Suprapubic skin (tissue), 4 donors: ENCODE measurements around the gene LRIG1. TPM values are rescaled to one million over a fixed set of nuclear protein-coding genes. Genes with fewer than 3 reads are reported as not detected.

ENCODE experiments used
- DNase-seq, 2 donors: peaks; one replicate each; pipeline ENCODE4 v3.0.0-alpha.2; 2019; ENCODE audit warnings: low spot score in 2 of 2
- H3K27ac ChIP-seq: fragments of 200-600 bp; sonication (generic); one replicate; pipeline ENCODE4 v1.5.1; 2019
- H3K27me3 ChIP-seq: fragments of 200-600 bp; sonication (generic); one replicate; pipeline ENCODE4 v1.5.1; 2019
- H3K36me3 ChIP-seq: fragments of 200-600 bp; sonication (generic); one replicate; pipeline ENCODE4 v1.5.1; 2019
- H3K4me1 ChIP-seq: fragments of 200-600 bp; sonication (generic); one replicate; pipeline ENCODE4 v1.5.1; 2019
- H3K4me3 ChIP-seq: fragments of 200-600 bp; sonication (generic); one replicate; pipeline ENCODE4 v1.5.1; 2019; ENCODE audit warnings: mild to moderate bottlenecking
- H3K9me3 ChIP-seq: fragments of 200-600 bp; sonication (generic); one replicate; pipeline ENCODE4 v1.5.1; 2019
- EP300 ChIP-seq: sonication (generic); formaldehyde crosslinking; IDR thresholded peaks from one replicate; pipeline ENCODE4 v1.6.1; 2017; ENCODE audit warnings: antibody characterized with exemption
- POLR2A ChIP-seq, 2 donors: fragments of 450-650 bp; IDR thresholded peaks; one replicate each; pipeline ENCODE4 v1.6.1; 2017; ENCODE audit warnings: antibody characterized with exemption in 2 of 2, mild to moderate bottlenecking in 2 of 2, moderate library complexity in 2 of 2
- POLR2AphosphoS5 ChIP-seq, 3 donors: sonication (generic); formaldehyde crosslinking; IDR thresholded peaks; one replicate each; pipeline ENCODE4 v1.6.1; 2017; ENCODE audit warnings: antibody characterized with exemption in 3 of 3
- WGBS: methylation state at CpG from one replicate; pipeline ENCODE4 v1.1.5; 2018; 5-methylcytosine and 5-hydroxymethylcytosine counted together
- total RNA-seq, 4 donors: library from RNA; depleted of rRNA; stranded (reverse); fragments of >200 nt; gene quantifications; one replicate each; pipeline ENCODE4 v1.1.0, GENCODE V29; 2016
- TF ChIP-seq, protein P1 (sequence below), 2 donors: fragments of 200-600 bp in 1 of 2; fragments of 450-650 bp in 1 of 2; sonication (generic) in 1 of 2; IDR thresholded peaks; one replicate each; pipeline ENCODE4 v1.5.1; 2016 to 2019; ENCODE audit warnings: antibody characterized with exemption in 2 of 2, mild to moderate bottlenecking in 1 of 2, moderate library complexity in 1 of 2

Gene LRIG1
- total RNA-seq, 4 donors from 2014 or later: 69.1 to 88.0 (median 78.9) TPM

DNA sequence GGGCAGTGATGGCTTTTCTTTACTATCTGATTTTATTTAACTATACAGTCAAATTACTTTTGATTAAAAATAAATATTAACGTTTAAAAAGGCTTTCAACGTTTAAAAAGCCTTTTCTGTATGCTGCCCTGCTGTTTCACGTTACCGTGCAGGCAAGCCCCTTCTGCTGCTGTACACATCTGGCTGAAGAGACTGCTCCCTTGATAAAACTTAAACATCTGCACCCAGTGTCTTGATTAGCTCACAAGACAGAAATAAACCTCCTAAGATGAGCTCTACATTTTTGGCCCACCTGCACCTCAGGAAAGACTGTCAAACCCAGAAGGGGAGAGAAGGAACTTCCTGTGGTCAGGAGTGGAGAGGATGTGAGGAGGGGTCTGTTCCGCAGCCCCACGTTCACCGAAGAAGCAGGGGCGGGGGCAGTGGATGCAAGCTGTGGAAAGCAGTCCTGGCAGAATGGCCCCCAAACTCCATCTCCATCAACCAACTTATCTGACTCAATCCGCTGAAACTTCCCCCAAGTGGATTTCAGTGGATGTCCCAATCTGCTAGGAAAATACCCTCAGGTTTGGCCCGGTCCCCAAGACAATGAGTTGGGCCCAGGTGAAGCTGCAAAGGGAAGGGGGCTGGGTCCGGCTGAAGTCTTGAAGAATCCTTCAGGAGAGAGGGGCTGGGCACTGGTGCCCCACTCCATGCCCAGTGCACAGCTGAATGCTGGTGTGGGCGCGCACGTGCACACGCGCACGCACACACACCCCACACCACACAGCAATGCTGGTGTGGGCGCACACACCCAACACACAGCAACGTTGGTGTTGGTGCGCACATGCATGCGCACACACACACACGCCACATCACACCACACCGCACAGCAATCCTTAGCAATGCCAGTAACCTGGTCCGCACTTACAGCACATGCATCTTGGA is 88.6 kb downstream of the LRIG1 start:
- TF ChIP-seq EP300 (no peak), POLR2A (IDR thresholded peaks at IDR 0.05) (no peak), POLR2AphosphoS5 (IDR thresholded peaks at IDR 0.05) (no peak)
- TF ChIP-seq, protein P1, sequence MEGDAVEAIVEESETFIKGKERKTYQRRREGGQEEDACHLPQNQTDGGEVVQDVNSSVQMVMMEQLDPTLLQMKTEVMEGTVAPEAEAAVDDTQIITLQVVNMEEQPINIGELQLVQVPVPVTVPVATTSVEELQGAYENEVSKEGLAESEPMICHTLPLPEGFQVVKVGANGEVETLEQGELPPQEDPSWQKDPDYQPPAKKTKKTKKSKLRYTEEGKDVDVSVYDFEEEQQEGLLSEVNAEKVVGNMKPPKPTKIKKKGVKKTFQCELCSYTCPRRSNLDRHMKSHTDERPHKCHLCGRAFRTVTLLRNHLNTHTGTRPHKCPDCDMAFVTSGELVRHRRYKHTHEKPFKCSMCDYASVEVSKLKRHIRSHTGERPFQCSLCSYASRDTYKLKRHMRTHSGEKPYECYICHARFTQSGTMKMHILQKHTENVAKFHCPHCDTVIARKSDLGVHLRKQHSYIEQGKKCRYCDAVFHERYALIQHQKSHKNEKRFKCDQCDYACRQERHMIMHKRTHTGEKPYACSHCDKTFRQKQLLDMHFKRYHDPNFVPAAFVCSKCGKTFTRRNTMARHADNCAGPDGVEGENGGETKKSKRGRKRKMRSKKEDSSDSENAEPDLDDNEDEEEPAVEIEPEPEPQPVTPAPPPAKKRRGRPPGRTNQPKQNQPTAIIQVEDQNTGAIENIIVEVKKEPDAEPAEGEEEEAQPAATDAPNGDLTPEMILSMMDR (IDR thresholded peaks at IDR 0.05): no peak
- DNase-seq: no peak
- H3K4me3 ChIP-seq: no peak overlapping the region
- no peak overlapping the region for H3K27ac ChIP-seq
- H3K9me3 ChIP-seq: no peaks in the 10 kb centered on the region
- no peaks in the 10 kb centered on the region for H3K27me3 ChIP-seq
- H3K36me3 ChIP-seq: peaks cover 62% of the 10 kb centered on the region
- peaks cover 13% of the 10 kb centered on the region for H3K4me1 ChIP-seq
- 77% methylated on average over 8 of the region's 24 CpGs for WGBS

DNA sequence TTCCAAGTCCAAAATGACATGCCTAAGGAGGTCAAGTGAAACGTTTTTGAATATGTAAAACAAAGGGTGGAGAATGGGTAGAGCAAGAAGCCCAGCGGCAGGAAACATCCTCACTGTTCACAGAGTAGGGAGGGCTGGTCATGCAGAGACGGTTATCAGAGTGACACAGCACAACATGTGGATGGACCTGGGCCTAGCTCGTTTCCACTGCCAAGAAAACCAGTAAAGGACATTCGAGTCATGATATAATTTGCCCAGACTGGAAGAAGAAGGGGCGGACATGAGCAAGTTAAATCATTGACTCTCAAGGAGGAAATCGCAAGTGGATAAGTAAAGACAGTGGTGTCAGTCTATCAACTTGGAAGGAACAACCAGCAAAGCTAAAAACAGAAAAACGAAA is 89.3 kb downstream of the LRIG1 start:
- Histone ChIP-seq H3K27me3 (no peaks in the 10 kb centered on the region), H3K9me3 (no peaks in the 10 kb centered on the region), H3K4me1 (peaks cover 8% of the 10 kb centered on the region), H3K27ac (no peak overlapping the region), H3K36me3 (peaks cover 64% of the 10 kb centered on the region), H3K4me3 (no peak overlapping the region)
- DNase-seq: no peak
- TF ChIP-seq POLR2AphosphoS5 (IDR thresholded peaks at IDR 0.05): no peak
- TF ChIP-seq, protein P1 (IDR thresholded peaks at IDR 0.05): no peak
- no peak for TF ChIP-seq POLR2A (IDR thresholded peaks at IDR 0.05)
- 50% methylated on average over 8 of the region's 8 CpGs for WGBS

DNA sequence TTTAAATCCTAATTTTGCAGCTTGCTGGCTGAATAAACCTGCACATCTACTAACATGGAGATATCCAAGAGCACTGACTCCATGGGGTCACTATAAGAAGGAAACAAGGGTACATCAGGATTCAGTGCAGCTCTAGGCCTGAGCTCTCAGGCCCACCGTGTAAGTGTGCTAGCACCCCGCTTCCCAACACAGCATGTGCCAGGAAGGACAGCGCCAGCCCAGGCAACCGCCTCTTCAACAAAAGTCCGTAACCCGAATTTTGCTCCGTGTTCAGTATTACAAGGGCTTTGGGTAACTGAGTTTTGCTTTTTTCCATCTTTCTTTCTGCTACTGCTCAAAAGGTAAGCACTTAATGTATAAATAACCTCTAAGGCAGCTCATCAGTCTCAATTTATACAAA is 89.8 kb downstream of the LRIG1 start:
- TF ChIP-seq, protein P1 (IDR thresholded peaks at IDR 0.05): no peak
- TF ChIP-seq POLR2A (IDR thresholded peaks at IDR 0.05): no peak
- no peak for TF ChIP-seq EP300
- no peak for TF ChIP-seq POLR2AphosphoS5 (IDR thresholded peaks at IDR 0.05)
- peaks cover 66% of the 10 kb centered on the region for H3K36me3 ChIP-seq
- peaks cover 13% of the 10 kb centered on the region for H3K4me1 ChIP-seq

DNA sequence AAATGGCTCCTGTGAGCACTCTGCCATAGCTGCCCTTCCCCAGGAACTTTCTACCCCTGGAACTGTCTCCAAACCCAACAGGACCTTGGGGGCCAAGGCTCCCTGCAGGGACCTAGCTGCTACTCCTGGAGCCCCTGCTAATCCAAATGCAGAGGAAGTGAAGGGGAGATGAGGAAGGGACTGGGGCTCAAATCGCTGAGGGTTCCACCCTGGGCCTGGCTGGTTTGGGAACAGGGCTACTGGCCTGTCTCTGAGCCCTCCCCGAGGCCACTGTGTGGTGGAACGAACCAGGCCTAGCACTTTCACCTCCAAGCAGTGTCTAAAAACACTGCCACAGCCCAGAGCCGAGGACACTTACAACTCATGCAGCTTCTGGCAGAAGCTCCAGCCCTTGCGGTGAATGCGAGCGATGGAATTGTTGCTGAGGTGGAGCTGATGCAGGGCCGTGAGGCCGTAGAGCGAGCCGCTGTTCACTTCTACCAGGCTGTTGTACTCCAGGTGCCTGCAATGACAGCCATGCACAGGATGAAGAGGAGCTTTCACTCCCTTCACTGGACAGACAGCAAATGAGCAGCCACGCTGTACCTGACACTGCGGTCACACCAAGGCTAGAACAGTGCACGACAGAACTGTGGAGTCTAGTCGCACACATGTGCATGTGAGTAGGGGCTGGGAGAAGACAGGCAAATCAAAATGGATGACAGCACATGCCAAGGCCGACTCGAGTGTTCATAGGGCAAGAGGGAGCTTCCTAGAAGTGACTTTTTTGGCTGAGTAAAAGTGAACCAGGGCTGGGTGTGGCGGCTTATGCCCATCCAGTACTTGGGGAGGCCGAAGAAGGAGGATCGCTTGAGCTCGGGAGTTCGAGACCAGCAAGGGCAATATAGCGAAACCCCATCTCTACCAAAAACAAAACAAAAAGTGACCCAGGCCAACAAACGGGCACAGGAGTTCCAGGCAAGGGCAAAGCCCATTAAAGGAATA is 90.8 kb downstream of the LRIG1 start:
- Histone ChIP-seq H3K4me1 (peaks cover 15% of the 10 kb centered on the region), H3K36me3 (peaks cover 69% of the 10 kb centered on the region), H3K27me3 (no peaks in the 10 kb centered on the region), H3K27ac (no peak overlapping the region), H3K4me3 (no peak overlapping the region), H3K9me3 (no peaks in the 10 kb centered on the region)
- TF ChIP-seq POLR2AphosphoS5 (IDR thresholded peaks at IDR 0.05) (no peak), EP300 (no peak), POLR2A (IDR thresholded peaks at IDR 0.05) (no peak)
- TF ChIP-seq, protein P1 (IDR thresholded peaks at IDR 0.05): no peak
- WGBS: 92% methylated on average over 23 of the region's 24 CpGs
- DNase-seq: no peak

More for the DNA sequence above, 89.8 kb downstream of the LRIG1 start:
- DNase-seq: no peak
- WGBS: 87% methylated on average over 7 of the region's 7 CpGs
- no peak overlapping the region for H3K27ac ChIP-seq
- no peak overlapping the region for H3K4me3 ChIP-seq
- H3K27me3 ChIP-seq: no peaks in the 10 kb centered on the region
- no peaks in the 10 kb centered on the region for H3K9me3 ChIP-seq
